ENCODE data around the gene IMMP2L.

Gene IMMP2L

GRCh38 chr7:111199643-111200042 is 362.6 kb downstream of the IMMP2L start:
- Mint-ChIP-seq H3K9me3 (peaks cover 4 to 8% of the 10 kb centered on the region in 2 donors), H3K27ac (no peak overlapping the region), H3K27me3 (no peaks in the 10 kb centered on the region), H3K4me3 (no peak overlapping the region), H3K4me1 (peaks cover 10% of the 10 kb centered on the region)
- ATAC-seq (no peak), DNase-seq (no peak)

DNA sequence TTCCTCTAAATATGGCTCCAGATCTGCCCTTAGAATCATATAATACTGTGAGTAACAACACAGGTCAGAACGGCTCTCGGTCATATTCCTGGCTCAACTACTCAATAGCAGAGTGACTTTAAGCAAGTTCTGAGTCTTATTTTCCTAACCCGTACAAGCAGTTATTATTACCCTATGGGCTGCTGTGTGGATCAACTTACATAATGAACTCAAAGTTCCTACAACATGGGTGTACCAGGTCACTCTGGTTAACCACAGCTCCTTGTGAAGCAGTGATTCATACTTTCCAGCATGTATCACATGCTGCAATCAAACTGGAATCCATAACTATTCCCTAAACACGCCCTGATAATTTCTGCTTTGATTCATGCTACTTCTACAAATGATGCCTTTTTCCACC is 364.0 kb downstream of the IMMP2L start:
- H3K27me3 Mint-ChIP-seq, result no peaks in the 10 kb centered on the region
- peaks cover 4 to 8% of the 10 kb centered on the region in 2 donors for H3K9me3 Mint-ChIP-seq
- DNase-seq, result no peak
- H3K4me1 Mint-ChIP-seq, result peaks cover 10% of the 10 kb centered on the region
- peak; percentile 80 for ATAC-seq
- peak overlapping the region in 1 of 2 donors; percentile 55 for H3K27ac Mint-ChIP-seq
- H3K4me3 Mint-ChIP-seq, result no peak overlapping the region

- H3K4me1 Mint-ChIP-seq, result peaks cover 10% of the 10 kb centered on the region
- H3K9me3 Mint-ChIP-seq, result peaks cover 0 to 12% of the 10 kb centered on the region in 2 donors
- H3K27me3 Mint-ChIP-seq, result no peaks in the 10 kb centered on the region
- ATAC-seq, result no peak
- no peak for DNase-seq
- H3K4me3 Mint-ChIP-seq, result no peak overlapping the region
- peak overlapping the region in 1 of 2 donors; percentile 25 for H3K27ac Mint-ChIP-seq
Observed at GRCh38 chr7:111196655-111197054, 365.6 kb downstream of the IMMP2L start.

- Mint-ChIP-seq H3K27me3 (no peaks in the 10 kb centered on the region), H3K4me3 (no peak overlapping the region), H3K4me1 (no peaks in the 10 kb centered on the region), H3K9me3 (peaks cover 0 to 16% of the 10 kb centered on the region in 2 donors), H3K27ac (no peak overlapping the region)
- DNase-seq, result no peak
- no peak for ATAC-seq
Observed at GRCh38 chr7:111192614-111193413, 369.5 kb downstream of the IMMP2L start.

DNA sequence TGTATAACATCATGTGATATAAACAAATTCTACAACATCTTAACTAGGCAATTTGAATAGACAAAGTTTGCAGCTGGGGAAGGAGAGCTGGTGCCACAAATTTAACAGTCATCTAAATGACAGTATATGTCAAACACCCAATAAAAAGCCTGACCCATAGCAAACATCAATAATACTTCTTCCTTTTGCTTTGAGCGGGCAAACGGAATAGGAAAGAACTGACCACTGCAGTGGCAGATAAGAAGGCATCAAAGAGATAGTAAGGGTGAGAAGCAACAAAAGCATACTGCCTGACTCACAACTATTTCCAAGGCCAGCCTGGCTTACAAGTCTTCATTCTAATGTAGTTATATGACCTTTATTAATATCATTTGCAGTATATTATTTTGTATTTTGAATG is 371.5 kb downstream of the IMMP2L start:
- H3K27ac Mint-ChIP-seq, result no peak overlapping the region
- DNase-seq, result no peak
- no peak for ATAC-seq
- H3K9me3 Mint-ChIP-seq, result peaks cover 0 to 16% of the 10 kb centered on the region in 2 donors
- H3K4me1 Mint-ChIP-seq, result no peaks in the 10 kb centered on the region
- H3K27me3 Mint-ChIP-seq, result no peaks in the 10 kb centered on the region
- no peak overlapping the region for H3K4me3 Mint-ChIP-seq

DNA sequence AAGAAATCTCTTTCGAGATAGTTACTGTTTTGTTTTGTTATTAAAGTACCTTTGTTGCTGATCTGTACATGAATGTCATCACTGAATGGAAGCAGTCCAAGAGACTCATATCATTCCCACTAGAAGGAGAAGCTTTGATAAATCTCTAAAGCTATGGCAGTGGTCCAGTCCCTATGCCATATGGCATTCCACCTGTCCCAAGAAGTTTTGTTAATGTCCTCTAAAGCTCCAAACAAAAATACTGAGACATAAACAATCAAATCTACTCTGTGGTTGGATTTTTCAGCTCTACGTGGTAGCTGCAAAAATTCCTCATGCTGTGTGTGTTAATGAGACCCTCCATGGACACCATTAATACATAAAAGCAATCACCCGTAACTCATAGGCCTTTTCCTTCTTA is 377.3 kb downstream of the IMMP2L start:
- Mint-ChIP-seq H3K27ac (no peak overlapping the region), H3K4me1 (no peaks in the 10 kb centered on the region), H3K4me3 (no peak overlapping the region), H3K27me3 (no peaks in the 10 kb centered on the region), H3K9me3 (peaks cover 0 to 8% of the 10 kb centered on the region in 2 donors)
- DNase-seq, result no peak
- no peak for ATAC-seq

GRCh38 chr7:111183321-111183720 is 379.0 kb downstream of the IMMP2L start:
- no peak overlapping the region for H3K4me3 Mint-ChIP-seq
- DNase-seq (no peak), ATAC-seq (no peak)
- H3K27me3 Mint-ChIP-seq, result no peaks in the 10 kb centered on the region
- H3K9me3 Mint-ChIP-seq, result peaks cover 0 to 1% of the 10 kb centered on the region in 2 donors
- no peak overlapping the region for H3K27ac Mint-ChIP-seq
- H3K4me1 Mint-ChIP-seq, result no peaks in the 10 kb centered on the region

DNA sequence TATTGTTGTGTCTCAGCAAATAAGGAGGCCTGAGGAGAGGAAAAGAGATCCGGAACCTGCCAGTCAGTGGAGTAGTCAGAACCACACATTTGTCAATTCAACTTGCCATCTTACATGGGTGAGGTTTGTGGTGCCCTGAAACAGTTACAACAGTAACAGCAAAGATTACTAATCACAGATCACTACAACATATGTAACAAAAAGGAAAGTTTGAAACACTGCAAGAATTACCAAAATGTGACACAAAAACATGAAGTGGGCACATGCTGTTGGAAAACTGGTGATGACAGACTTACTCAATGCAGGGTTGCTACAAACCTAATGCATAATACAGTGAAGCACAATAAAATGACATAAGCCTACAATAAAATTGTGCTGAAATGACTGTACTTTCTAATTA is 382.0 kb downstream of the IMMP2L start:
- DNase-seq, result no peak
- Mint-ChIP-seq H3K4me1 (peaks cover 11% of the 10 kb centered on the region), H3K27me3 (no peaks in the 10 kb centered on the region), H3K9me3 (peaks cover 0 to 4% of the 10 kb centered on the region in 2 donors), H3K4me3 (no peak overlapping the region), H3K27ac (no peak overlapping the region)
- peak; percentile 53 for ATAC-seq

GRCh38 chr7:111175908-111176441 is 386.3 kb downstream of the IMMP2L start:
- H3K4me1 Mint-ChIP-seq, result peaks cover 11% of the 10 kb centered on the region
- no peaks in the 10 kb centered on the region for H3K27me3 Mint-ChIP-seq
- no peak for DNase-seq
- H3K27ac Mint-ChIP-seq, result no peak overlapping the region
- no peak for ATAC-seq
- H3K4me3 Mint-ChIP-seq, result no peak overlapping the region
- peaks cover 0 to 4% of the 10 kb centered on the region in 2 donors for H3K9me3 Mint-ChIP-seq

DNA sequence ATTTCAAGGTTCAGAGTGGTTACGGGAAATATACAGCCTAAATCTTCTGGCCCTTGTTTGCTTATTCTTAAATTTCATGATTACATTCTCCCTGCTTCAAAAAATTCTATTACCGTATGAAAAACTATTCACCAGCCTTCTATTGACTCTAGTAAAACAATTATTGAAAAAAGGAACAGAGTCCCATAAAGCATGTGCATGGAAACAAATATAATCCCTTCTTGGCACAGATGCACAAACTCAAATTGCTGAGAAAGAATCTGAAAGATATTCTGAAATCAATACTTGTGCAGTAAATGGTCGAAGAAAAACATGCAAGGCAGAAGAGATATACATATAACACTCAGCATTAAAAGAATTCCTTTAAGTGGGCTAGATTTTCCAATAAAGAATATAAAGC is 387.8 kb downstream of the IMMP2L start:
- DNase-seq, result no peak
- ATAC-seq, result no peak
- H3K4me3 Mint-ChIP-seq, result no peak overlapping the region
- H3K9me3 Mint-ChIP-seq, result peaks cover 0 to 5% of the 10 kb centered on the region in 2 donors
- H3K27me3 Mint-ChIP-seq, result no peaks in the 10 kb centered on the region
- H3K4me1 Mint-ChIP-seq, result peaks cover 11% of the 10 kb centered on the region
- H3K27ac Mint-ChIP-seq, result no peak overlapping the region

- Mint-ChIP-seq H3K4me1 (peaks cover 11% of the 10 kb centered on the region), H3K4me3 (no peak overlapping the region), H3K9me3 (peaks cover 0 to 10% of the 10 kb centered on the region in 2 donors), H3K27me3 (no peaks in the 10 kb centered on the region), H3K27ac (no peak overlapping the region)
- ATAC-seq (no peak), DNase-seq (no peak)
Observed at GRCh38 chr7:111173990-111174389, 388.3 kb downstream of the IMMP2L start.

GRCh38 chr7:111173528-111173927 is 388.8 kb downstream of the IMMP2L start:
- peaks cover 0 to 10% of the 10 kb centered on the region in 2 donors for H3K9me3 Mint-ChIP-seq
- DNase-seq (no peak), ATAC-seq (no peak)
- H3K4me3 Mint-ChIP-seq, result no peak overlapping the region
- H3K27me3 Mint-ChIP-seq, result no peaks in the 10 kb centered on the region
- H3K27ac Mint-ChIP-seq, result no peak overlapping the region
- H3K4me1 Mint-ChIP-seq, result peaks cover 11% of the 10 kb centered on the region

- Mint-ChIP-seq H3K27me3 (no peaks in the 10 kb centered on the region), H3K27ac (no peak overlapping the region), H3K4me3 (no peak overlapping the region), H3K4me1 (peaks cover 11% of the 10 kb centered on the region), H3K9me3 (peaks cover 0 to 10% of the 10 kb centered on the region in 2 donors)
- ATAC-seq (no peak), DNase-seq (no peak)
Observed at GRCh38 chr7:111172564-111173257, 389.6 kb downstream of the IMMP2L start.

- H3K9me3 Mint-ChIP-seq, result peaks cover 6% of the 10 kb centered on the region in 2 donors
- no peaks in the 10 kb centered on the region for H3K4me1 Mint-ChIP-seq
Observed at GRCh38 chr7:111168182-111168581, 394.1 kb downstream of the IMMP2L start.

GRCh38 chr7:111164442-111164841 is 397.9 kb downstream of the IMMP2L start:
- no peaks in the 10 kb centered on the region for H3K4me1 Mint-ChIP-seq
- no peaks in the 10 kb centered on the region for H3K27me3 Mint-ChIP-seq
- ATAC-seq (no peak), DNase-seq (no peak)
- peaks cover 4 to 6% of the 10 kb centered on the region in 2 donors for H3K9me3 Mint-ChIP-seq
- no peak overlapping the region for H3K4me3 Mint-ChIP-seq
- H3K27ac Mint-ChIP-seq, result no peak overlapping the region

More at GRCh38 chr7:111168182-111168581, 394.1 kb downstream of the IMMP2L start:
- DNase-seq, result no peak
- no peaks in the 10 kb centered on the region for H3K27me3 Mint-ChIP-seq
- H3K27ac Mint-ChIP-seq, result no peak overlapping the region
- no peak overlapping the region for H3K4me3 Mint-ChIP-seq
- ATAC-seq, result no peak

DNA sequence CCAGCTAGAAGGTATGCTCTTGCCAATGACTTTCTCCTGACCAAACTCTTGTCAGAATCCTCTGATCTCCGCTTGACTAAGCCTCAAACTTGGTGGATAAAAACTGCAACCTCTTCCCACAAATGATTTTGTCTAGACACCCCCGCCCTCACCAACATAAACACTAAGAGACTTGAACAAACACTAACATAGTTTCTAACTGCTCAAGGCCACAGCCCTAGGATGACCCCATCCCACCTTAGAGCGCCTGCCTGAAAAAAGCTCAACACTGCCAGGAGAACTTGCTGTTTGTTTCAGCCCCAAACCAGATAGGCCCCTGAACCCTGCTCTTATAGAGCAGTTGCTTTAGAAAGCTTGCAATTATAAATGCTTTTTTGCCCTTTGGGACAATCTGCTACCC is 399.6 kb downstream of the IMMP2L start:
- ATAC-seq (no peak), DNase-seq (no peak)
- no peaks in the 10 kb centered on the region for H3K4me1 Mint-ChIP-seq
- no peak overlapping the region for H3K4me3 Mint-ChIP-seq
- peak overlapping the region in 1 of 2 donors; percentile 56 for H3K27ac Mint-ChIP-seq
- no peaks in the 10 kb centered on the region for H3K27me3 Mint-ChIP-seq
- peaks cover 0 to 6% of the 10 kb centered on the region in 2 donors for H3K9me3 Mint-ChIP-seq
